ENCODE measurements around the gene PHACTR1.

Gene PHACTR1

GRCh38 chr6:13282393-13283069 lies 566.0 kb downstream of the PHACTR1 start:
- FAIRE-seq = no peak

GRCh38 chr6:13283331-13283730 lies 566.8 kb downstream of the PHACTR1 start:
- FAIRE-seq = no peak
- no peak for DNase-seq (ENCODE audit: low spot score)

More at GRCh38 chr6:13282393-13283069, 566.0 kb downstream of the PHACTR1 start:
- DNase-seq (ENCODE audit: low spot score) = no peak

GRCh38 chr6:13284646-13285045 lies 568.1 kb downstream of the PHACTR1 start:
- DNase-seq (ENCODE audit: low spot score) (no peak), FAIRE-seq (no peak)

DNA sequence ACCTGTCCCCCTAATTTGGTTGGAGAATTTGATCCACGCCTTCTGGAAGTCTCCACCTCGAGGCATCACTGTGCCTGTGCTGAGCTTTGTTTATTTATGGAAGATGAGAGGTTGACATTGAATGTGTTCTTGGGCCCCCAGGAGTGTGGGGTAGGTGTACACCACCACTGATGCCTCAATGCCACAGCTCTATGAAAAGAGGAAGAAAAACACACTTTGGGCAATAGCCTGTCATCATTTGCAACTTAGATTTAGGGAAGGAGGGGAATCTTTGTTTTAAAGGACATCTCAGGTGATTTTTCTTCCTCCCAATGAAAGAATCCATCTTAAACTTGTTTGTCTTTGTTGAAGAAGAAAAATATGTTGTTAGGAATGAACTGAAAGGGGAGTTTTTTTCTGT lies 569.1 kb downstream of the PHACTR1 start:
- DNase-seq (ENCODE audit: low spot score) (no peak), FAIRE-seq (no peak)

DNA sequence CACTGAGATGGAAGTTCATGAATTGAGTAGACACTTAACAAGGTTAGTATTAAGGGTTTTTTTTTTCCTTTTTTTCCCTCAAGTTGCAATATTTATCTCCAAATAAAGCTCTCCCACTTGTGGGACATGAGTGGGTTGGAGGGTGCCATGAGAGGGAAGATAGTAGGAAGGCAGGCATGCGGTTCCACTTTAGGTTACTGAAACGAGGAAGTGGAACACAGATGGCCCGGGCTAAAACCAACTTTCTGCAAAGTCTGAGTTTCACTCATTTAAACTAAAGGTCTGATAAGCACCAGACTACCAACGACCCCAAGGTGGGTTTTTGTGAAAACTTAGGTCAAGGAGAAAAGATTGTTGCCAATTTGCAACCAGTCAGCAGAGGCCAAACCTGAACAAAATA lies 569.6 kb downstream of the PHACTR1 start:
- DNase-seq (ENCODE audit: low spot score) (no peak), FAIRE-seq (no peak)

DNA sequence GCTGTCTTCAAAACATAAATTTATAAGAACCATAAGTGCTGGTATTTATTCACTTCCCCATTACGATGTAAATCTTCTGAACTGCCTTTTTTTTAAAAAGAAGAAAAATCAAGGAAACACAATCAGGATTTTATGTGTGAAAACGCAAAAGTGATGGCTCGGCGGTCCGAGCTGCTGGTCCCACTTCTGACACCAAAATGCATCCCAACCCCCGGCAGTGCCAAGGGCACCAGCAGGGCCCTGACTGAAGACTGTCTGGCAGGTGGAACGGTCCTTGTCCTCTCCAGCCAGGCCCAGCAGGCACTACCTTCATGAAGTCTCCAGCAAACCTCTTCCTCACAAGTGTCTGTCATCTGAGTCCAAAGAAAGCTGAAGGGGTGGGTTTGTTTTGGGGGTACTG lies 570.5 kb downstream of the PHACTR1 start:
- no peak for DNase-seq (ENCODE audit: low spot score)
- no peak for FAIRE-seq

DNA sequence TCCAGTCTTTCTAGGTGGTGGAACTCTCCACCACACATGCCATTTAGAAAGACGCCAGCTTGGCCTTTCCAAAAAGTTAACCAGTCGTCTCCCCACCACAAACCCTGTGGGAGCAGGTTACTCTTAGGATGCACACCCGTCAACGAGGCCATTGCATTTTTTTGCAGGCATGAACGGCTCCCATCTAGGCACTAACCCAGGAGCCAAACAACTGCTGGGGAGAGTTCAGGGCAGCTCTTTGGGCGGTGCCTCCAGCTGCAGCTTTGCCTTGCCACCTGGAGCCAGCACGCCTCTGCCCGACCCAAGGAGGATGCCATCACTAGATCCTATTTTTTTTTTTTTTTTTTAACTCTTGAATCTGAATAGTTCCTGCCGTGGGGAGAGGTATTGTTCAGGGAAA lies 571.9 kb downstream of the PHACTR1 start:
- FAIRE-seq (no peak), DNase-seq (ENCODE audit: low spot score) (no peak)

- FAIRE-seq (no peak), DNase-seq (ENCODE audit: low spot score) (no peak)
These were observed 572.4 kb downstream of the PHACTR1 start for GRCh38 chr6:13288969-13289391.

DNA sequence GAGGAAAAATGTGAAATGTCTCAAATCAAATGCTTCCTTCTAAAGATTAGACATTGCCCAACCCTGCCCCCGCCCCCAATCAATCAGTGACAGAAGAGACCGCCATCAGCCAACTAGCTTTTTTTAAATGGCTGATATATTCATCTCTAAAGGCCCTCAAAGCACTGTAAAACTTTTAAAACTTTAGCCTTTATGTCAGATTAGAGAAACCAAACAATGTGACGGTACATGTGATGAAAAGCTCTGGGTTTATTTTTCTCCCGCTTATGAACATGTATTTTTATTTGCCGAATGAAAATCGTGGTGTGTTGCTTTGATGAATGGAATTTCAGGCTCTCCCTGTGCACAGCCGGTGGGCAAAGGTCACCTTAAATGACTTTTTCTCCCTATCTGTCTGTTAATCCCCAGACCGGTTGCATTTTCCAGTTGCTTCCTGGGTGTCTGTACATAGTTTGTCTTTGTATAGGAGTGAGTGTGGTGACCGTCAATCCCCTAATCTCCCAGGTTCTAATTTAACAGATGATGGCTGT lies 573.3 kb downstream of the PHACTR1 start:
- FAIRE-seq (no peak), DNase-seq (ENCODE audit: low spot score) (no peak)

DNA sequence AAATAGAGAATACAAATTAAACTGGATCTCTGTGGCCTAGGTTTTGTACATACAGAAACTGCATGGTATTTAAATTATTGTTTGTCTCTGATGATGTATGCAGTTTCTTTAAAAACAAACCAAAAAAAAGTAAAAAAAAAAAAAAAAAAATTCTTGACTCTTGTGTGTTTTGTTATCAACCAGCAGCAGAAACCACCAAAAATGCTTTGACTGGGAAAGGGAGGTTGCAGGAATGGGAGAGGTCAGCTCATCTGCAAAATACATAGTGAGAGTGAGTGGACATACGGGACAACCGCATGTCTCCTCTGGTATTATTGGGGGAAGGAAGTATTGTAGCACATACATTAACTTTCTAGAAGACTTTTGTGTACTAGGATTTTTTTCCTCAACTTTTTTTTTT lies 573.8 kb downstream of the PHACTR1 start:
- FAIRE-seq (no peak), DNase-seq (ENCODE audit: low spot score) (no peak)

- FAIRE-seq = no peak
- DNase-seq (ENCODE audit: low spot score) = no peak
These were observed 576.2 kb downstream of the PHACTR1 start for GRCh38 chr6:13292774-13293173.

GRCh38 chr6:13294499-13295069 lies 578.0 kb downstream of the PHACTR1 start:
- no peak for FAIRE-seq
- DNase-seq (ENCODE audit: low spot score) = no peak

DNA sequence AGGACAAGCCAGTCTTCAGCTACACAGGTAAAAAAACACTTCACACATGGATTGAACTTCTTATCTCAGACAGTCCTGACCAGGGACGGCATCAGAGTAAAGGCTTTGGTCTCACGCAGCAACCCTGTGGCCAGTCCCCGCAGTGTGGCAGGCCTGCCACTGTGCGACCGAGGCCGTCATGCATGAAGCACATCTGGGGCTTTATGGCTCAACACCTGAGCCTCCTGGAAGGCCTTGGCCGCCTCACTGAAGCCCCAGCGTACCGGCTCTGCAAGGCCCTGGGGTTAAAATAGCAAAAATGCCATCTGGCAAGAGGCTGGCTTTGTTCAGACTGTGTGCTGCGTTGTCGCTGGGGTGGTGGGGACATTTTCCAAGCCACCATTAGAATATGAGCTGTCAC lies 579.0 kb downstream of the PHACTR1 start:
- FAIRE-seq (no peak), DNase-seq (ENCODE audit: low spot score) (no peak)

- FAIRE-seq (no peak), DNase-seq (ENCODE audit: low spot score) (no peak)
These were observed 580.0 kb downstream of the PHACTR1 start for GRCh38 chr6:13296536-13296997.

DNA sequence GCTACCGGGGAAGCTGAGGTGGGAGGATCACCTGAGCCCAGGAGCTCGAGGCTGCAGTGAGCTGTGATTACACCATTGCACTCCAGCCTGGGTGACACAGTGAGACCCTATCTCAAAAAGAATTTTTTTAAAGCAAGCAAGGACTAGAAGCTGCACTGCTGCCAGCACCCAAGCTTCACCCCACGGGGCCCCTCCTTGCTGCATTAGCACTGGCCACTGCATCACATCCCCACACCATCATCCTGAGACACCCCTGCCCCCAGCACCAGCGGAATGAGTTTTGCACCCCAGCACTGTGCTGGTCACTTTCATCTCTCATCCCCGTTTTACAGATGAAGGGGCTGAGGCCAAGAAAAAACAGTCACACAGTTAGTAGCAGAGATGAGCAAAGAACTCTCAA lies 580.8 kb downstream of the PHACTR1 start:
- DNase-seq (ENCODE audit: low spot score) = no peak
- no peak for FAIRE-seq

- no peak for FAIRE-seq
- DNase-seq (ENCODE audit: low spot score) = no peak
These were observed 581.9 kb downstream of the PHACTR1 start for GRCh38 chr6:13298446-13298845.

GRCh38 chr6:13299403-13299821 lies 582.8 kb downstream of the PHACTR1 start:
- no peak for FAIRE-seq

GRCh38 chr6:13299918-13300317 lies 583.4 kb downstream of the PHACTR1 start:
- no peak for FAIRE-seq
- no peak for DNase-seq (ENCODE audit: low spot score)

More at GRCh38 chr6:13299403-13299821, 582.8 kb downstream of the PHACTR1 start:
- DNase-seq (ENCODE audit: low spot score) = no peak

DNA sequence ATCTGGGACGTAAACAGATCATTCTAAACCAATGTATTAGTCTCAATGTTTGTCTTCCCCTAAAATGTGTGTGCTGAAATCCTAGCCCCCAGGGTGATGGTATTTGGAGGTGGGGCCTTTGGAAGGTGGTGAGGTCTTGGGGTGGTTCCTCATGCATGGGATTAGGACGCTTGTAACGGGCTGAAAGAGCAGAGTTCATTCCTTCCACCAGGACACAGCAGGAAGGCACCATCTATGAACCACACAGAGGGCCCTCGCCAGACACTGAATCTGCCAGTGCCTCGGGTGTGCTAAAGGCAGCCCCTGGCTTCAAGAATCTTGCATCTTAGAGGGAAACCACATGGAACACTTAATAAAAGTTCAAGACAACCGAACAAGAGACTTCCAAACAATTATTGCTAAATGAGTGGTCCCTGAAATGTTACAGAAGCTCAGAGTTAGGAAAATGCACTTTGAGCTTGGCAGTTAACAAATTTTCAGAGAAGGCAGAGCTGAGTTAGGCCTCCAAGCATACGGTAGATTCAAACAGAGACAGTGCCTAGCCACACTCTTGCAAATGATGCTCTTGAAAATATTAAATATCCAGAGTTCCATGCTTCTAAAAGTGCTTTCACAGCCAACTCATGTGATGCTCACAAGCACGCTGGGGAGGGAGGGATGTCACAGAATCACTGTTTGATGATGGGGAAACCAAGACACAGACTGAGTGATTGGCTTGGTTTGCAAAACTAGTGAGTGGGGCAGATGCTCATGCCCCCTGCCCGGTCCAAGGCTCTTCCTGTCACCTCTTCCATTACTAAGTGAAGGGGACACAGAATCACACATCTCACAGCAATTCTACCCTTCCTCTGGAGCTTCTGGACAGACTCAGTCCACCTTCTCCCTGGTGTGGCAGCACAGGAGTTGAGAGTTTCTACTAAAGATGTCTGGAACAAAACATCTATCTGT lies 584.4 kb downstream of the PHACTR1 start:
- no peak for FAIRE-seq
- no peak for DNase-seq (ENCODE audit: low spot score)

DNA sequence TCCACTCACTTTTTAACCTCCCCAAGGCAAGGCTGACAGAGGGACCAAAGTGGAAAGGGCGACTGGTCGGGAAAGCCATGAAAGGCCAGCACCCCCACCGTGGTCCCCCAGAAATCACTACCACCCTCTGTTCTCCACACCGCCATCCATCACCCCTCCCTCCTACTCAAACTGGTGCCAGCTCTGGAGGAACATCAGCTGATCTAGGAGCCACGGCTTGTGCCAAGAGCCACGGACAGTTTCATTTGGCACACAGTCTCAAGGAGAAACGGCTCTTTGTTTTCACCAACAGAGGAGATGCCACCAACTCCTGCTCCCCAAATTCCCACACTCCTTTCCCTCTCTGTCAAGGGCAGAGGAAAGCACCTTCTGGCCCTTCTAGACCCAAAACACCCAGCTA lies 585.7 kb downstream of the PHACTR1 start:
- no peak for DNase-seq (ENCODE audit: low spot score)
- no peak for FAIRE-seq

GRCh38 chr6:13302751-13303667 lies 586.4 kb downstream of the PHACTR1 start:
- DNase-seq (ENCODE audit: low spot score) (peak; percentile 87), FAIRE-seq (no peak)
